GM21390 (cell line): ENCODE results near the gene ADAM22.

Experiments used
- ATAC-seq: cut with Tn5 transposase; IDR thresholded peaks from one replicate; pipeline ENCODE4 v1.9.1; 2021; ENCODE audit not compliant: unreplicated experiment

Gene ADAM22

GRCh38 chr7:88208521-88208920 is 274.5 kb downstream of the ADAM22 start:
- ATAC-seq, result no peak

- ATAC-seq, result no peak
Observed at GRCh38 chr7:88212918-88213317, 278.9 kb downstream of the ADAM22 start.

GRCh38 chr7:88214456-88214855 is 280.4 kb downstream of the ADAM22 start:
- ATAC-seq, result no peak

DNA sequence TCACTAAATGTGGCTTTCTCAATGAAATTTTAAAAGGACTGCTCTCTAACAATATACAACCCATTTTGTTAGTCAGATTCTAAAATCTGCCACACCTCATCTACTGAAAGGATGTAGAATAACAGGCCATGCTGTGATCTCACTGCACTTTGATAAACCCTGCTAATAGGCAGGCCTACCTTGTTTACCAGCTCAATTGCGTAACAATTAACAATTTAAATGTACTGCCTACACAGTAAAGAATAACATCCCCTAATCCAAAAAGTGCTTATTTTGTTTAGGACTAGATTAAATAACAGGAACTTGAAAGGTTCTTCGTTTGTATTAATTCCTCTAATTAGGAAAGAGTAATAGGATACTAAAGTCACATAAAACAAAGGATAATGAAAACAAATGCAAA is 281.2 kb downstream of the ADAM22 start:
- no peak for ATAC-seq

DNA sequence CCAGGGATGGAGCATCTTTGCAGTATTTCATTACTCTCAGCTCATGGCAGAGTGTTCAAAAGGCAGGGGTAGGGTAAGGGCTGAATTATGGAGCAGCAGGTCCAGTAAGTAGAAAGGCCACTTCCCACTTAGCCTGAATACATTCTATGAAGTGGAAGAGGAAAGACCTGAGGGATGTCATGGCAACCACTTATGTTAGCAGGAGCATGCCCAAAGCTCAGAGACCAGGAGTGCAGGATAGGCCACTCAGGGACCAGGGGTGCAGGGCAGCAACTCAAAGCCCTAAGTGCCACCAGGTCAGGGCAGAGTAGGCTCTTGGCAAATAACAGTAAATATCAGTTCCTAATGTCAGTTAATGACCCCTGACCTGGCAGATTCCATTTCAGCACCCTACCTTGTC is 282.2 kb downstream of the ADAM22 start:
- no peak for ATAC-seq

DNA sequence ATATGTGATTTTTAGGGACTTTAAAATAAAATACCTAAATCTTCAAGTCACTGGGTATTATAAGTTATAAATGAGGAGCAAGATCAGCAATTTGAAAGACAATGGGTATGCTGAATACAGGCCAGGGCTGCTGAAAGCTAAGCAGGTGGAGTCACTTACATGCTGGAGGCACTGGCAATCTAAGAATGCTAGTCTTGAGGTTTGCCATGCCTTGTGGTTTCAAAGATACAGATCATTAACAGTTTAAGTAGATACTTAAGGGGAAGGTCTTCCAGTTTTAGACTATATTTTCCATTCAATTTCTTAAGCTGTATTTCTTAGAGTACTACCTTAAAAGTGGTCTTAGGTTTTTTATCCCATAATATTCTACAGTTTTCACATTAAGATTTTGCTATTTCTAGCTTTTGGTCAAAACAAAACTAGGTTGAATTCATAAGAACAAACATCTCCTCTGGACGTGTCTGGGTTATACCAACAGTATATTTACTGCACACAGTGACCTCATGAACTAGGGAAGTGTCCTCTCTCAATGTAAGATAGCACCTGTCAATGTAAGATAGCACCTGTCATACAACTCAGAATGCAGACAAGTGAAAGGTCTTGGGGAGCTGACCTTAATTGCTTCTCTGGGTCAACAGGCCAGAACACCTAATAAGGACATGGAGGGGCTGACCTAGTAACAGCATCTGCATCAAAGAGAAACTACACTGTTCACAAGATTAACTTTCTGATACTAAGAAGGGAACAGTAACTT is 283.8 kb downstream of the ADAM22 start:
- peak; percentile 72 for ATAC-seq

DNA sequence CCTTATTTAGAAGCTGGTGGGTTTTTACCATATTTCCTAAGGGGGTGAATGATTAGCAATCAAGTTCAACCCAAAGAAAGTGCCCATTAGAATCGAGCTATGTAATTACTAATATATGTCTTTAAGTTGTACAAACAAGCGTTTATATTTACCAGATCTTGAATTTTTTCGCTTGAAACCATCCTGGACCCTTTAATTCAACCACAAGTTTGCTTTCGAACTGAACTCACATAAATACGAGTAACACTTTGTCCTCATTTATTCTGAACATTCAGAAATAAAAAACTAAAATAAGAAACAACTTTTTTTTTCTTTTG is 284.3 kb downstream of the ADAM22 start:
- no peak for ATAC-seq

- peak; percentile 28 for ATAC-seq
Observed at GRCh38 chr7:88218836-88219605, 285.0 kb downstream of the ADAM22 start.

DNA sequence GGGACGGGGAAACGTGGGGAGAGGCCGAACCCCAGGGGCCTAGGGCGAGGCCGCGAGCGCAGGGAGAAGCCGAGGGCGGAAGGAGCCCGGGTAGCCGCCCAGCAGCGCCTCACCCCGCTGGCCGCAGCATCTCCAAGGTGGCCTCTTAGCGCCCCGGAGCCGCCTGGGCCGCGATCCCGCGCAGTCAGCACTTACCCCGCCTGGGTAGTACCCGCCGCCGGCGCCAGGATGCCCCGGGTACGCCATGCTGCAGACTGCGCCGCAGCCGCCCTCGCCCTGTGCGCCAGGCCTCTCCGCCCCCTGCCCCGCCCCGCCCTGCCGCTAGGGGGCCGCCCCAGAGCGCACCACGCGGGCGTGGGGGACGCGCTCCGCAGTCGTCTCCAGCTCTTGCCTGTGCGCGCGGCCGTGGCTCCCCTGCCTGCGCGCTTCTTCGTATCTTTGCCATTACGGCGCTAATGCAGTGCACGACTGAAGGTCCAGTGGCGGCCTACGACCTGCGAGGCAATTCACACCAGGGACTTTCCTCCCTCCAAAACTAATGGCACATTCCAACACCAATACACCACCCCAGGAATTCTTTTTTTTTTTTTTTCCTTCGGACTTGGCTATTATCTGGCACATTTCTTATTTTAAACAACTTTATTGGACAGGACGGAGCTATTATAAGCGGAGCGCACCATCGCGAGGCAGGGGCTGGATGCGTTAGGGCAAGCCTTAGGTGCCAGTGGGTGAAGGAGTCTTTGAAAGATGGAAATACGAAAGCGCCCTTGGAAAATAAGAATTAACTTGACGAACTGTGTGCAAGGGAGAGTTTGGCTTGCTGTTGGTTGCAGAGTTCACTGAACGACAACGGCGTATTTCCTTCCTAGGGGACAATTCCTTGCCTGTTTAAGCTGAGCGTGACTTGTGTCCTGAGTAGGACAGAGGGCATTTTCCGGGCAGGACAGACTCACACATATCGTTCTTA is 286.0 kb downstream of the ADAM22 start, which contains the start of gene SRI:
Gene SRI, minus strand, starts transcription at position 258 of the 967 bp plus-strand sequence. Its CDS starts 12 bp downstream, at position 246.
- ATAC-seq, result peak; percentile 65

- no peak for ATAC-seq
Observed at GRCh38 chr7:88223265-88223664, 289.2 kb downstream of the ADAM22 start.

GRCh38 chr7:88224601-88225275 is 290.7 kb downstream of the ADAM22 start:
- no peak for ATAC-seq

- no peak for ATAC-seq
Observed at GRCh38 chr7:88226201-88226600, 292.1 kb downstream of the ADAM22 start.

DNA sequence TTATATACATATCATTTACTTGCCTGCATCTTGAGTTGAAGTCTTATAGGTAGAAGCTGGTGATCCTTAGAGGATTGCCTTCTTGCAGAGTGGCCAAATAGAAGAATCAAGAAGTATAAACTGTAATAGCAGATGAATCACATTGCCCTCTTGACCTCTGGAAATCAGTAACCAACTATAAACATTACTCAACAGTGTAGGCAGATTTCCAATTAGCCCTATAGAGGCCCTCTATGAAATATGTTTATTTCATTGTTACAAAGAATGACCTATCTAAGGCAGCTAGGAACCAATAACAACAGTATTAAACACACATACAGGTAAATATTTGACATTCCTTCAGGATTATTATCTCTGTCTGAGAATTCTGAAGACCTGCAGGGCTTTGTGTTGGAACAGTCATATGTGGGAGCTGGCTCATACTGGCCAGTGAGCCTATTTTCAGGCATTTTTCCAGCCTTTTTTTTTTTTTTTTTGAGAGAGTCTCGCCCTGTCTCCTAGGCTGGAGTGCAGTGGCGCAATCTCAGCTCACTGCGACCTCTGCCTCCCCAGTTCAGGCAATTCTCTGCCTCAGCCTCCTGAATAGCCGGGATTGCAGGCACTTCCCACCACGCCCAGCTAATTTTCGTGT is 292.9 kb downstream of the ADAM22 start:
- no peak for ATAC-seq

DNA sequence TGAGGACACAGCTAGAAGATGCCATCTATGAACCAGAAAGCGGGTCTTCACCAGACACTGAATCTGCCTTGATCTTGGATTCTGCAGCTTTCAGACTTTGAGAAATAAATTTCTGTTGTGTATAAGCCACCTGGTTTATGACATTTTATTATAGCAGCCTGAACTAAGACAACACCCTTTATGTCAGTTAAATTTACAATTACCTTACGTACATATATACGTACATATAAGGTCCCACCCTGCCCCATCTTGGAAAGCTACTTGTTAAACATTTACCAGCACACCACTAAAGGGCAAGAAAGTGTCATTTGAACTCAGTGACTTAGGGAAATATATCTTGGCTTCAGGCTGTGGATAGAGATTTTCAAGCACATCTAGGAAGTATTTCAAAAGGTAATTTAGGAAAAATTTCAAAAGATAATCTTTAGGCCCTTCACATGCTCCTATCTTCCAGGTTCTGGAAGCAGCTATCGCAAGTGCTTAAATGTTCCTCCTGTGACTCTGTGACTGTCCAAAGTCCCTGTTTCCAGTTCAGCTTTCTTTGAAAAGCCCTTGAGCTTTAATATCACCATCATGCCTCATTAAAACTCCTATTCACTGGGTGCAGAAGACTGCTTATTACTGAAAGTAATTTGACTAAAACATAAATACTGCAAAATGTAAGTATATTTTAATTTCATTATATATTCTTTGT is 295.4 kb downstream of the ADAM22 start:
- ATAC-seq, result no peak

- no peak for ATAC-seq
Observed at GRCh38 chr7:88230646-88231045, 296.6 kb downstream of the ADAM22 start.

DNA sequence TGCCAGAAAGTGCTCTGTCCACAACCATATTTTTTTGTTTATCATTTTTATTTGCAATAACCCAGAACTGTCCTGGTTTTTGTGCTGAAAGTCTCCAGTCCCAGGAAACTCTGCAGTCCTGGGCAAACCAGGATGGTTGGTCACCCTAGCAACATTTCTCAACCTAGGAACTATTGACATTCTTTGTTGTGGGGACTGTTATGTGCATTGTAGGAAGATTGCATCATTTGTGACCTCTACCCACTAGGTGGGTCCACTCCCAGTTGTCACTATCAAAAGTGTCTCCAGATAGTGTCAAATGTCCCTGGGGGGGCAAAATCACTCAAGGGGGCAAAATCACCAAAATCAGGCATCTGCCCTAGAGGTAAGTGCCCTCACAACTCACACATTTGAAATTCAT is 299.8 kb downstream of the ADAM22 start:
- no peak for ATAC-seq

DNA sequence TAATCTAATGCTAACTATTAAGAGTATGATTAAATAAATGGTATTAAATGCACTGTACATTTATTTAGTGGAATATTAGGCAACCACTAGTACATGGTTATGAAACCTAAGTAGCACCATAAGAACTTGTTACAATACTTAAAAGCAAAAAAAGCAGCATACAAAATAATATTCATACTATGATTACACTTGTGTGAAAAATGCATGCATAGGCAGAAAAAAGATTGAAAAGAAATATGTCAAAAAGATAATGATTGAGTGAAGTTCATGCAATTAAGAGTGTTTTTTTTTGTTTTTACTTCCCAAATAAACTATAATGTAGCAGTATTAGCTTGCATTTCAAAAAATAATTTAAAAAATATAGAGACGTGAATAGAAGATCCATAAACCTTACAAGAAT is 305.8 kb downstream of the ADAM22 start:
- ATAC-seq, result no peak

GRCh38 chr7:88243345-88243909 is 309.4 kb downstream of the ADAM22 start:
- ATAC-seq, result peak; percentile 77

DNA sequence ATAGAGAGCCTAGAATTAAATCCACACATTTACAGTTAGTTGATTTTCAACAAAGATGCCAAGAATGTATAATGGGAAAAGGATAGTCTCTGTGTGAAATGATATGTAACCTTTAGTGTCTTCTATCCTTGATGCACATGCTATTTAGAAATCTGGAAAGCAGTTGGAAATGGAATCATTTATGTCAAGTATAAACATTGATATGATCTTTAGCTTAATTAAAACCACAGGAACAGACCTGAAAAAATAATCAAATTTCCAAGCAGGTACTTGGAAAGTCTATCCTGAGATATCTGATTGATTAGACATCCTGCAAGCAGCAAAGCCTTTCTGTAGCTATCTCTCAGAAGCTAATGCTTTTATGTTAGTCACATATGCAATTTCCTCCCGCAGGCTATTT is 310.2 kb downstream of the ADAM22 start:
- no peak for ATAC-seq
